Esophagus muscularis mucosa (tissue), 3 donors: ENCODE data around the gene EDIL3.
"Not testable (repeated sequence)": the region's sequence is repeated elsewhere in the genome, so short reads cannot be mapped to it uniquely, and the experiment has no call there.

Experiments used
- CTCF ChIP-seq, 3 experiments: fragments of 200-600 bp in 2 of 3; fragments of 450-650 bp in 1 of 3; sonication (generic) in 2 of 3; IDR thresholded peaks; one replicate each; pipeline ENCODE4 v1.5.1; 2017 to 2019; ENCODE audit warnings: antibody characterized with exemption in 3 of 3, mild to moderate bottlenecking in 2 of 3, moderate library complexity in 1 of 3
- POLR2A ChIP-seq: fragments of 450-650 bp; IDR thresholded peaks from one replicate; pipeline ENCODE4 v1.6.1; 2017; ENCODE audit warnings: antibody characterized with exemption, moderate library complexity, mild to moderate bottlenecking, low read depth
- POLR2AphosphoS5 ChIP-seq, 2 donors: sonication (generic); formaldehyde crosslinking; IDR thresholded peaks; one replicate each; pipeline ENCODE4 v1.6.1; 2017; ENCODE audit warnings: antibody characterized with exemption in 2 of 2

- TF ChIP-seq CTCF (IDR thresholded peaks at IDR 0.05); POLR2A; POLR2AphosphoS5 (IDR thresholded peaks at IDR 0.05): not testable (repeated sequence)
These were observed 66.9 kb downstream of the EDIL3 start for GRCh38 chr5:84317826-84318225.
